Measurements from ENCODE around the gene PPDPF. TPM values are rescaled to one million over a fixed set of nuclear protein-coding genes. Genes with fewer than 3 reads are reported as not detected.

Gene PPDPF
- total and polyA plus RNA-seq, 11 donors, result 182 to 442 (median 269) TPM

GRCh38 chr20:63543131-63543530 is 22.6 kb downstream of the PPDPF start:
- H3K27me3 ChIP-seq, result peaks cover 0 to 19% (median 10%) of the 10 kb centered on the region in 9 donors
- H3K36me3 ChIP-seq, result no peaks in the 10 kb centered on the region
- DNase-seq (no peak), ATAC-seq (no peak)
- intact Hi-C loops (cut with DNase I), result loop anchor here in 2 of 10 donors (10.0 kb wide), 2 partner anchors 72 to 322 kb away; partner anchors contain the start of genes ABHD16B (in 1 of the 2) and TPD52L2 (in 1 of the 2)
- H3K4me1 ChIP-seq, result peaks cover 0 to 7% (median 2%) of the 10 kb centered on the region in 12 donors
- no peak overlapping the region for H3K27ac ChIP-seq
- no peak overlapping the region for H3K4me3 ChIP-seq
- TF ChIP-seq POLR2A (IDR thresholded peaks at IDR 0.05), result no peak
- TF ChIP-seq, protein P1, sequence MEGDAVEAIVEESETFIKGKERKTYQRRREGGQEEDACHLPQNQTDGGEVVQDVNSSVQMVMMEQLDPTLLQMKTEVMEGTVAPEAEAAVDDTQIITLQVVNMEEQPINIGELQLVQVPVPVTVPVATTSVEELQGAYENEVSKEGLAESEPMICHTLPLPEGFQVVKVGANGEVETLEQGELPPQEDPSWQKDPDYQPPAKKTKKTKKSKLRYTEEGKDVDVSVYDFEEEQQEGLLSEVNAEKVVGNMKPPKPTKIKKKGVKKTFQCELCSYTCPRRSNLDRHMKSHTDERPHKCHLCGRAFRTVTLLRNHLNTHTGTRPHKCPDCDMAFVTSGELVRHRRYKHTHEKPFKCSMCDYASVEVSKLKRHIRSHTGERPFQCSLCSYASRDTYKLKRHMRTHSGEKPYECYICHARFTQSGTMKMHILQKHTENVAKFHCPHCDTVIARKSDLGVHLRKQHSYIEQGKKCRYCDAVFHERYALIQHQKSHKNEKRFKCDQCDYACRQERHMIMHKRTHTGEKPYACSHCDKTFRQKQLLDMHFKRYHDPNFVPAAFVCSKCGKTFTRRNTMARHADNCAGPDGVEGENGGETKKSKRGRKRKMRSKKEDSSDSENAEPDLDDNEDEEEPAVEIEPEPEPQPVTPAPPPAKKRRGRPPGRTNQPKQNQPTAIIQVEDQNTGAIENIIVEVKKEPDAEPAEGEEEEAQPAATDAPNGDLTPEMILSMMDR (IDR thresholded peaks at IDR 0.05), result no peak
- H3K9me3 ChIP-seq, result no peaks in the 10 kb centered on the region
- 82 to 90% (median 87%) methylated on average over 3 to 10 of the region's 10 CpGs for WGBS, 4 donors

- Histone ChIP-seq H3K4me3 (no peak overlapping the region), H3K27ac (no peak overlapping the region), H3K27me3 (peaks cover 0 to 25% (median 12%) of the 10 kb centered on the region in 9 donors), H3K4me1 (peaks cover 0 to under 1% (median 0%) of the 10 kb centered on the region in 12 donors), H3K36me3 (no peaks in the 10 kb centered on the region), H3K9me3 (no peaks in the 10 kb centered on the region)
- ATAC-seq, result no peak
- TF ChIP-seq POLR2A (IDR thresholded peaks at IDR 0.05), result no peak
- TF ChIP-seq, protein P1 (IDR thresholded peaks at IDR 0.05), result no peak
- WGBS, 4 donors, result 88 to 89% (median 88%) methylated on average over 6 of the region's 6 CpGs
- intact Hi-C loops (cut with DNase I), result loop anchor here in 2 of 10 donors (10.0 kb wide), 2 partner anchors 71 to 321 kb away; partner anchors contain the start of genes ABHD16B (in 1 of the 2) and TPD52L2 (in 1 of the 2)
- no peak for DNase-seq
Observed at GRCh38 chr20:63543733-63544132, 23.2 kb downstream of the PPDPF start.

GRCh38 chr20:63544241-63544957 is 23.8 kb downstream of the PPDPF start:
- no peak overlapping the region for H3K4me3 ChIP-seq
- no peak for TF ChIP-seq POLR2A (IDR thresholded peaks at IDR 0.05)
- TF ChIP-seq, protein P1 (IDR thresholded peaks at IDR 0.05), result no peak
- no peaks in the 10 kb centered on the region for H3K9me3 ChIP-seq
- H3K27me3 ChIP-seq, result peaks cover 0 to 27% (median 13%) of the 10 kb centered on the region in 9 donors
- no peak for ATAC-seq
- WGBS, 4 donors, result 58 to 79% (median 74%) methylated on average over 8 to 27 of the region's 27 CpGs
- intact Hi-C loops (cut with DNase I), result loop anchor here in 2 of 10 donors (10.0 kb wide), 2 partner anchors 70 to 320 kb away; partner anchors contain the start of genes ABHD16B (in 1 of the 2) and TPD52L2 (in 1 of the 2)
- no peaks in the 10 kb centered on the region for H3K4me1 ChIP-seq
- no peaks in the 10 kb centered on the region for H3K36me3 ChIP-seq
- no peak for DNase-seq
- H3K27ac ChIP-seq, result no peak overlapping the region

DNA sequence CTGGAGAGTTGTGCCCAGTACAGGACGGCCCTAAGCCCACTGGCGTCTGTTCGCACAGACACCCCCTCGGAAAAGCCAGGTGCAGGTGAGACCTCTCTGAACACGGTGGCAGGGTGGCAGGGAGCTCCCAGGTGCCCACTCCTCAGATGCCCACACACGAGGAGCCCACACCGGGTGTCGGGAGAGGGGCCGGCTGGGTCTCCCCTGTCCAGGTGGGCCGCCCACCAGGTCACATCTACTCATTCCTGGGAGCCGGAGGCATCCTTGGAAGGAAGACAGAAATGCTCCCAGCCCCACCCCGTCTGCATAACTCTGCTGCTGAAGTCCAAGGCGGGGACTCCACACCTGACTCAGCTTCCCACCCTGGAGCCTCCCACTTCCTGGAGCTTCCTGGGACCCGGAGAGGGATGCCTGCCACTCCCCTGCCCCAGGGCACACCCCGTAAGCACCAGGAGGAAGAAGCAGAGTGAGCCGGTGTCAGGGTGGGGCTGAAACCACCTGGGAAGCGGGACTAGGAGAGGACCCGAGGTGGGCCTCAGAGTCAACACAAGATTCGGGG is 24.5 kb downstream of the PPDPF start:
- no peak overlapping the region for H3K4me3 ChIP-seq
- WGBS, 4 donors, result 69 to 74% (median 74%) methylated on average over 7 to 19 of the region's 19 CpGs
- no peaks in the 10 kb centered on the region for H3K36me3 ChIP-seq
- no peak overlapping the region for H3K27ac ChIP-seq
- ATAC-seq (no peak), DNase-seq (no peak)
- intact Hi-C loops (cut with DNase I), result loop anchor here in 2 of 10 donors (10.0 kb wide), 2 partner anchors 70 to 320 kb away; partner anchors contain the start of genes ABHD16B (in 1 of the 2) and TPD52L2 (in 1 of the 2)
- no peak for TF ChIP-seq POLR2A (IDR thresholded peaks at IDR 0.05)
- TF ChIP-seq, protein P1 (IDR thresholded peaks at IDR 0.05), result no peak
- no peaks in the 10 kb centered on the region for H3K4me1 ChIP-seq
- H3K9me3 ChIP-seq, result no peaks in the 10 kb centered on the region
- peaks cover 0 to 27% (median 15%) of the 10 kb centered on the region in 9 donors for H3K27me3 ChIP-seq
